DMS53 (cell line): ENCODE data around the gene TSPAN15.

Experiments
- DNase-seq: peaks from one replicate; lab custom pipeline; 2025; lab: John Stamatoyannopoulos, UW

TSPAN15 gene

DNA sequence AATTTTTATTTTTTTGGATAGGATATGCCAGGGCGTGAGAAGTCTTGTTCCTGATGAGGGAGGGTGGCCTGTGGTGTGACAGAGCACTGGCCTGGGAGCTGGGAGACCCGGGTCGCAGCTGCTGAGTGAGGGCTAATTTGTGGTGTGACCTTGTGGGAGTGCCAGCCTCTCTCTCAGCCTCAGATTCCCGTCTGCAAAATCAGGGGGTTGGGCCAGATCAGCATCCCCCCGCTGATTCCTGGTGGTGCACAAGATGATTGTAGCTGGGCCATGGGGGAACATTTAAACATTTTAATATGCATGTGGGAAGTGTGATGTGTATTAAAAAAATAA, 14.9 kb downstream of the TSPAN15 start:
- DNase-seq, result no peak

DNA sequence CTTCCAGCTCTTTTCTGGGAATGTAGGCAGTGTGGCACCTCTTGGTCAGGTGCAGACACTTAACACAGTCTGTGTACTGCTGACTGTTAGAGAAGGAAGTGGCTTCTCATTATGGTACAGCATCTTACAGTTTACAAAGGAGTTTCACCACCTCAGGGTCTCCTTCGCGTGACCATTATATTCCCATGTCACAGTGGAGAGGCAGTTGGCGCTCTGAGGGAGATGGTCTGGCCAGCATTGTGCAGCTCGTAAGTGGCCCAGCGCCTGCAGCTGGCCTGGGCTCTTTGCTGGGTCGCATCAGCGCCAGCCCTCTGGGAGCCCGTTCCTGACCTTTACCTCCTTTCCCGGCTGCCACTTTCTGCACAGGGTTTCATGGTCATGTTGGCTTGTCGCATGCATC, 15.4 kb downstream of the TSPAN15 start:
- no peak for DNase-seq

DNA sequence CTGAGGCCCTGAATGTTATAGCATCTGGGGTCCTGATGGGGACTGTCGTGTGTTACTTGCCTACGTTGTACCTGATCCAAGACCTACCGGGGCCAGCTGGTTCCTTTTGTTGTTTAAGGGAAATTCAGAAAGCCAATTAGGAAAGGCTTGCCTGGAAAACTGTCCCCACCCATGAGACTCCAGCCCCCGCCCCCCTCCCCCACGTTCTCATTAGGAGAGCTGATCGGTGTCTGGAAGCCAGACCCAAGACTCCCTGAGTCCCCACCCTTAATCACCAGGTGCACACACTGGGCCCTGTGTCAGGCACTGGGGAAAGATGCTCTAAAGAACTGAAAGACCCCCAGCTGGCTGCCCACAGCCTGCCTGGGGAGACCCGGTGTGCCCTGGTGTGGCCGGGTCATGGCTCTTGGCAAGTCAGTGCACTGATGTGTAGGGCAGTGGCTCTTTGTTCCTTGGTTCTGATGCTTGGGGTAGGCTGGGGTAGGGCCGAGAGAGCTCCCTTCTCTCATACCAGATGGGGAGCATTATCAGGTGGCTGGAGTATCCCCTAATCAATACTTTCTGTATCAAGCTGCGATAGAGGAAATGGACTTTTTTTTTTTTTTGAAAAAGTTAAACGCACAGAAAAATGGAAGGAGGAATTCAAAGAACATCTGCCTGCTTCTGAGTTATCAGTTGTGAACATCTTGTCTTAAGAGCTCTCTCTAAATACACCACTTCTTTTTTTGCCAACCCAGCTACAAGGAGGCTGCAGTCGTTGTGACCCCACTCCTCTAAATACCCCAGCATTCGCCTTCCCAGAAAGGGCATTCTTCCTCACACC, 16.9 kb downstream of the TSPAN15 start:
- DNase-seq, result no peak

DNA sequence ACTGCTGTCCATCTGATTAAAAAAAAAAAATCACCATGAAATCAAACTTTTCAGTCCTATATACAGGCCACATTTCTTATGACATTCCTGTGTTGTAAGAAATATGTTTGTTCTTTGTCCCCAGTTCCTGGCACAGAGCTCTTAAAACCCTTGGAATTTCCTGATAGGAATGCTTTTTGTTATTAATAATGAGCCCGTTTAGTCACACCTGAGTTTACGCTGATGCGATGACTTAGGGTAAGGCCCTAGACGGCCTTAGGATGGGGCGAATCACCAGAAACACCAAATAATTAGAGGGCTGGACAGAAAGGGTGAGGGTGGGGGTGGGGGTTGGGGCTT, 17.5 kb downstream of the TSPAN15 start:
- DNase-seq, result no peak

DNA sequence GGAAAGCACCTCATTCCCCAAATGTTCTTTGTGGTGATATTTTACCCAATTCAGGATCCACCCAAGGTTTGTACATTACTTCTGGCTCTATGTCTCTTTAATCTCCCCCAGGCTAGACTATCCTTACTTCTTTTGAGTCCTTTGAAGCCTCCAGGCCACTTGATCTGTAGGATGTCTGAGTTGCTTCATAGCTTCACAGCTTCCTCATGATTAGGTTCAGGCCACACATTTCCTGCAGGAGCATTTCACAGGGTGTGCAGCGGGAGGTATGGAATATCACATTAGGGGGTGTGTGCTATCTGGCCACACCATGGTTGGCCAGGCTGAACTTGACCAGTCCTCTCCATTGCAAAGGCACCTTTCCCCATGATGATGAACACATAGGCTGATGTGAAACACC, 18.7 kb downstream of the TSPAN15 start:
- no peak for DNase-seq

DNA sequence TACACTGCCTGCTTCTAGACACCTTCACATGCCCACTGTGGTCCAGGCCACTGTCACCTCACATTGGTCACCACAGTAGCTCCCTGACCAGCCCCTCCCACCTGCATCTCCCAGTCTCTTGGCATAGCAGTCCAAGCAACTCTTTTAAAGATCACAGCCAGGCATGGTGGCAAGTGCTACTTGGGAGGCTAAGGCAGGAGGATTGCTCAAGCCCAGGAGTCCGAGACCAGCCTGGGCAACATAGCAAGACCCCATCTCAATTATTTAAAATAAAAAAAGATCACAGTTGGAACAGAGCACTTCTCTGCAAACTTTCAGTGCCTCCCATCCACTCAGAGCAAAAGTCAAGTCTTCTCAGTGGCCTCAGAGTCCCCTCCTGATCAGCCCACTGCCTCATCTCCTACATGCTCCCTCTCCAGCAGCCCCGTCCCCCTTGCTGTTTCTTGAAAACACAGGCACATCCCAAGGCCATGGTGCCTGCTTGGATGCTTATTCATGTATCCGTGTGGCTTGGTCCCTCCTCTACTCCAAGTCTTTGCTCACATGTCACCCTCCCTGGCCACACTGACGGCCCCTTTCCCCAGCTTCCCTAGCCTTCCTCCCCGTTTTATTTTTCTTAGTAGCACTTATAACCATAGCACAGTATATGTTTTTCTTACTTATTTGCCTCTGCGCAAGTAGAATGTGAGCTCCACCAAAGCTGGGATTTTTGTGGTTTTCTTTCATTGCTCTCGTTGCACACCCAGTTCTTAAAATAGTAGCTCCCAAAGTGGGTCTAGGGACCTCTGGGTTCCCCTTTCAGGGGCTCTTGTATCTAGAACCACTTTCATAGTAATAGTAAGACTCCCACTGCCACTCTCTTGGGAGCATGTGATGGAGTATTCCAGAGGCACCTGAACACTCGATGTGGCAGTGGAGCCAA, 19.5 kb downstream of the TSPAN15 start:
- no peak for DNase-seq

DNA sequence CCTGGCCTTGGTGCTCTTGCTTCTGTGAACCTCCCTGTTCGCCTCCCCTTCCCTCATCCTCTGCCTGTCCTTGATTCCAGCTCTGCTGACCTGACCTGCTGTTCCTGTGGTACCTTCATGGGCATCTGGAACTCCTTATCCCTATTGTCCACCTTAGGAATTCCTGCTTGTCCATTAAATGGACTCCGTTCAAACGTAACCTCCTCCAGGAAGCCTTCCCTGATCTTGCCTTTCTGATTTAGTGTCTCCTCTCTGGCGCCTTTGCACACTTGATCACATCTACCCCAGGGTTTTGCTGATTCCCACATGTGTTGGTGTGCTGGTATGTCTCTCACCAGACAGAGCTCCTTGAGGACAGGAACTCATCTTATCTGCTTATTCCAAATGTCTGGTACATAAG, 20.9 kb downstream of the TSPAN15 start:
- no peak for DNase-seq

DNA sequence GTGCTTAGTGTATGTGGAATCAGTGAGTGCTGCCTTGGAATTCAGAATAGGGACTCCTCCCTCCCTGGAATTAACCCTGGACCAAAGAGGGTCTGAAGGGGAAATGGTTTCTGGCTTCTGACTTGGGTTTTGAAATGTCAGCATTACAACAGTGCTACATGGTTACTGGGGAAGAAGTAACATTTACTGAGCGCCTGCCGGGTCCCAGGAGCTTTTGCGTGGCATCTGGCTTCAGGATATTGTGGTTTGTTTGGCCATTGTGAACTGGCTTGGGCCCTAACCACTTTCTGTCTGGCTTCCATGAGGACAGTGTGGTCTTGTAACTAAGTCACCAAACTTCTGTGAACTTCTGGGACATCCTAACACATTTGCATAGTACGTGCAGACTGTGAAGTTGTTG, 21.3 kb downstream of the TSPAN15 start:
- no peak for DNase-seq

DNA sequence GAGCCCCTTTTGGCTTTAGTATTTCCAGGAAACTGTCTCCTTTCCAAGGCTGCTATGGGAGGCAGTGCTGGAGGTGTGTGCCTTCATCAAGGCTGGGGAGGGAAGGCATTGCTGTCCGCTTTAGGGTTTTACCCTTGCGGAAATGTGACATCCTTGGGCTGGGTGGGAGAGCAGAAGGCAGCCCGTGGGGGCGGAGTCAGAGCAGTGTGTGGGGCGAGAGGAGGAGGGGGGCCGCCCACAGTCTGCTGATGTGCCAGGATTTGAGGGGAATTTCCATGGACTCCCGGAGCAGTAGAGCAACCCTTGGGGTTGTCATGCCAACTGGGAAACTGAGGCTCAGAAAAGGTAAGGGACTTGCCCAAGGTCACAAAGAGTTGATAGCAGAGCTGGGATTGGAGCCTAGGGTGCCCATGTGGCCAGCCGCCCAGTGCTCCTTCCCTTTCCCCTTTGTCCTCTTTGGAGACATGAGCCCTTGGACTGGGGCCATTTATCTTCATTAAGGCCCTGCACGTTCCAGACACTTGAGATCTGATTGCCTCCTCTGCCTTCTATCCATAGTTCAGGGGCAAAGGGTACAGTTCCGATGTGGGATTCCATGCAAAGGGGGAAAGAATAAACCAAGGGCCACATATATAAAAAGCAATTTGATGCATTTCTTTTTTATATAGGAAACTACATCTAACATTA, 22.2 kb downstream of the TSPAN15 start:
- DNase-seq, result no peak

DNA sequence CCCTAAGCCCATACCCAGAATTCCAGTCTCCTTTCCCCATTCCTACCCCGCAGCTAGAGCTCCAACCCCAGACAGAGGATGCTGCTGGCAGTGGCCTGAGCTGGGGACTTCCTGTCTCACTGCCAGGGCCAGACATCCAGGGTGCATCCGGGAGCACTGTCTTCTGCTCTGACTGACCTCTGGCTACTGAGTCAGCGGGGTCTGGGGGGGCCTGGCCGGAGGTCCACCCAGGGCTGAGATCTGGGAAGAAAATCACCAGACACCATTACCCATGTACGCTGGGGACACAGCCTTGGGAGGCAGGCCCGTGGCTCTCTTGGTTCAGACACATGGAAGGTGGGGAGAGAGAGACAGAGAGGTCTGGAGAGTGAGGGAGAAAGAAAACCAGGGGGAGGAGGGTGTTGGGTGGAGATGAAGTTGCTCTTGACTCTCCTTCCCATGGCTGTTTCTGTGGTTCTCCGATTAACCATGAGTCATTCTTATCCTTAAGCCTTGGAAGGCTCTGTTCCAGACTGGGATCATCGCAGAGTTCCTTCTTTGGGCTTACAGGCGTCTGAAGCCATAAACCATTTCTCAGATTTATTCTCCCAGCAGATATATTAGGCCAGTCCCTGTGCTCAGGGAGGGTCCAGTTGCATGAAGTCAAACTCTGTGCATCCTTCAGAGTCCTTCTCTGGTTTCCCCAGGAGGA, 23.6 kb downstream of the TSPAN15 start:
- DNase-seq, result no peak

DNA sequence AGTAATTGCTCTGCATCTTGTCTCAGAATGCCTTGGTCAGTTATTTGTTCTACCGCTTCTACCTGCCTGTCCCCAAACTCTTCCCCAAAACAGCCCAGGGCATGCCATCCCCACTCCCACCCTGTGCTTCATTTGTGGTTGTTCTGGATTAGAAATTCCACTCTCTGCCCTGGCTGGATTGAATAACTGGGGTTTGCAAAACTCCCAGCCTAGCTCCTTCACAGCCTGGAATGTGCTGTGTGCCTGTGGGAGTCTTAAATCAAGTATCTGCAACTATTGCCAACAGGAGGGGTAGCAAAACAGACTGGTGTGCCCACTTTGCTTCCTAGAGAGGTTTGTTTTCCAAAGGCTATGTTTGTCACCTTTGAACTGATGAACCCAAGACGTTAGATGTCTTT, 24.2 kb downstream of the TSPAN15 start:
- no peak for DNase-seq

DNA sequence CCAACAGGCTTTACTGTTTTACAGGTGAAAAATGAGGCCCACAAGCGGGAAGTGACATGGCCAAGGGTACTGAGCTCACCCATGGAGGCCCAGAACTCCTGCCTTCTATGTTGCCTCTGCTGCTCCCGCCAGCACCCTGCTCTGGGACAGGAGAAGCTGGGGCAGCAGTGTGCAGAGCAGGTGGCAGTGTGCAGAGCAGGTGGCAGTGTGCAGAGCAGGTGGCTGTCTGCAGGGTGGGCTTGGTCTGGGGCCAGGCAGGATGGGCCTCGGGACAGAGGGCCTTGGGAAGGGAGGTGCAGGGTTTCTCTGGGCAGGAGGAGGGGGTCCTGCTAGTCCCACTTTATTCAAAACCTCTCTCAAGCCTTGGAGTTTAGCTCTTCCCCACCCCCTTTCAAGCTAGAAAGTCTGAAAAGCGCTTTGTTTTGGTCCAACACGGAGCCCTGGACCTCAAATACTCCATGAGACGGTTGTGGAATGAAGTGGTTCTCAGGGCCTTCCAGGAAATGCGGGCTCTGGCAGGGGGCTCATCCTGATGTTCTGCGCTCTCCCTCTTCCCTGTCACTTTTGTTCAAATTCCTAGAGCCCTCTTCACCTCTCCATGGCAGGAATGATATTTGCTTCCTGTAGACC, 26.8 kb downstream of the TSPAN15 start:
- DNase-seq, result no peak

DNA sequence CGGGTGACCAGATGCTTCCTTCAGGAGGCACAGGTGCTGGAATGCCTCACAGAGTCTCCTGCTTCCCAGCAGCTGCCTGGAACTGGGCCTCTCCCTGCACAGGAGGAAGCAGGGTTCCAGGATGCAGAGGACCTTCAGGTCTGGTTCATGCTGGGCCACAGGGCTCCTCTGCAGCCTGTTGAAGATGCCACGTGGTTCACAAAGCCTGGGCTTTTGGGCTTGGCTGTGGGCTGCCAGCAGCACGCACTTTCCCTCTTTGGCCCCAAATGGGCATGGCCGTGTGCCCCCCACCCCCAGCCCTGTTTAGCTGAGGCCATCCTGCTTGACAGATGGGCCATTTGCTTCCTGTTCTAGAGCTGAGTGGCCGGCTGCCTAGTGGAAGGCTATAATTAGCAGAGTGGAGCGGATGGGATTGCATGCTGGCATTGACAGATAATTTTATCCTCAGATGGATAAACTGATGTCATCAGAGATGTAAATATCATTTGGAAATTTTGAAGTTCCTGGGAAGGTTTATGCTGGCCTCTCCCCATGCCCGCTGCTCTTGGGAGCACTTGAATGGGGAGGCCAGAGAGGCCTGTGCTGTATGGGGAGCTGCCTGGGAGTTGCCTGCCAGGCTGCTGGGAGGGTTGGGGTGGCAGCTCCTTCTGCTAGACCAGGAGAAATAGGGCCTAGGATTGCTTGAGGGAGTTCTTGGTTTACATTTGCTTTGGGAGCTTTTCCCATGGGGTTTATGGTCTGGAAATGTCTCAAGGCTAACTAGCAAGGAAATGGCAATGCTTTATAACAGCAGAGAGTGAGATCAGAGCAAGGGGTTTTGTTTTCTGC, 28.2 kb downstream of the TSPAN15 start:
- peak; percentile 47 for DNase-seq

DNA sequence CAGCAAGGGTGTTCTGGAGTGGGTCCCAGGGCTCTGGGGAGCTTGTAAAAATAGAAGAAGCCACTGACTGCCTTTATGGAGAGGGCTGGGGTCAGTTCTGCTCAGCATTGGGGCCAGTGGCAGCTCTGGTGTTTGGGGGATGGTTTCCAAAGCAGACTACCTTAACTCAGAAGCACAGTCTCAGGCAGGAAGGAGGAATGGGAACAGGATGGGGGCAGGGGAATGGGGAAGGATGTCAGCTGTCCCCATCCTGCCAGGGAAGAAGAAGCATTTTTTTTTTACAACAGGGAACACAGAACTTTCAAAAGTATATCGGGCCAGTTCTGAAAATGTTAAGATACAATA, 28.8 kb downstream of the TSPAN15 start:
- no peak for DNase-seq

DNA sequence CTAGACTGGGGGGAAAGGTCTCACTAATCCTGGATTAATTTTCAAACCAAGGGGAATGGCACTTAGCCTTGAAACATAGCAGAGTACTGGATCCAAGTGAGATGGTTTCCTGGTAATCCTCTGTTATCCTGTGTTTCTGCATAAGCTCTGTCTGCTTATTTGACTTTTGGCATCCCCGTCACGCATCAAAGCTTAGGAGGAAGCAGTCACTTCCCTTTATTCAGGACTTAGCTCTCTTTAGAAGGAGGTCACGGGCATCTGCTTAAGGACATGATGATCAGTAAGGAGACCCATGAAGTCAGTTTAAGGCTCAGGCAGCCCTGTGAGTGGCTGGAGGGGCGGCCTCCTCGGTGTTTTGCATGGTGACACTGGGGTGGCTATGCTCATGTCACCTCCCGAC, 30.0 kb downstream of the TSPAN15 start:
- DNase-seq, result peak; percentile 65

DNA sequence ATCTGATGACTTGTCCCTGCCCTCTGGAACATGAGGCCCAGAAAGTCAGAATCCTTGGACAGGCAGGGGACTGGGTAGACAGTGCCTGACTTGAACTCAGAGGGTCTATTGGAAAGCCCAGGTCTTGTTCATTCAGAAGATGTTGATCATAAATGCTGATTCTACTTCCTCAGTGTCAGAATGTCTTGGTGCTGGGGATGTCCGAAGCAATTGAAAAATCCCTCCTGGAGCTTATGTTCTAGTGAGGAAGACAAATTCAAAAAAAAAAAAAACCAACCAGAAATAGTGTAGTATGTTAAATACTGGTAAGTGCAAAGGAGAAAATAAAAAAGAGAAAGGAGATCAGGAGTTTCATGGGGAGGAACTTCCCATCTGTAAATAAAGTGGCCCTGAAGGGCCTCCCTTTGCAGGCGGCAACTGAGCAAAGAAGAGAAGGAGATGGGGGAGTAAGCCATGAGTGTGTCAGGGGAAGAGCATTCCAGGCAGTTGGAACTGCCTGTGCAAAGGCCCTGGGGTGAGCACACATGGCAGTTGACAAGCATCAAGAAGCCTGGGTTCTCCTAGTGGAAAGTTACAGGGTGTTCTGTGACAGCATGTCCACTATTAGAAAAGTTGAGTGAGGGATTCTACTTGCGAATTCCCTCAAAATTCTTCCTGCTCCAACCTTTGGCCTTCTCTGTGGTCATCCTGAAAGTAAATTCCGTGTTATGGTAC, 30.7 kb downstream of the TSPAN15 start:
- DNase-seq, result no peak

DNA sequence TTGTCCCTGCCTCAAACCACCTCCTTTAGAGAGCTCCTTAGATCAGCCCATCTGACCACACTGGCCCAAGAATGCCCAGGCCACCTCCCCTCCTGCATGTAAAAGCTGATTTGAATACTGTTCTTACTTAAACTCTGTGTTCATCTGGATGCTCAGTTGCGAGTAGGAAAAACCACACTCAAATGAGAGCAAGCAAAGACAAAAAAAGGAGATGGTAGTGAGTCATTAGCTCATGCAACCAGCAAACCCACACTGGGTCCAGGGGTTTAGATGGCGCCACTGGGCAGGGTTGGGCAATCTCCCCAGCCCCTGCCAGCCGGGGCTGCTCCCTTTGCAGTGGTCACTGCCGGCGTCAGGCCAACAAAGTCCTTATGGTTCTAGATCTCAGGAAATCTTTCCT, 32.7 kb downstream of the TSPAN15 start:
- no peak for DNase-seq

DNA sequence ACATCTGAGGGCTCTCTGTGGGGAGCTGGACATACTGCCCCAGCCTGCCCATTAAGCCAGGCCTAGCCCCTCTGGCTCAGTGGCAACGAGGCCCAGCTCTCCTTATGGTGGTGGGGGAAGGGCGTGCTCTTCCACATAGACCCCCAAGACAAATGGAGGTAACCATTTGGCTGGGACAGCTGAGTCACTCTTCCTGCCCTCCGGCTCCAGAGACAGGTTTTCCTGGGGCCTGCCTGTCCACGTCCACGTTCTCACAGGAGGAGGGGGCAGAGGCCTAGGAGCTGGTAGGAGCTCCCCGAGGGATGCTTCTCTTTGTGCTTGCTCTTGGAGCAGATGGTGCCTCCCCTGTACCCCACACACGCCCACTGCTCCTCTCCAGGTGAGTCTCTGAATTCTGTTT, 33.5 kb downstream of the TSPAN15 start:
- DNase-seq, result no peak

DNA sequence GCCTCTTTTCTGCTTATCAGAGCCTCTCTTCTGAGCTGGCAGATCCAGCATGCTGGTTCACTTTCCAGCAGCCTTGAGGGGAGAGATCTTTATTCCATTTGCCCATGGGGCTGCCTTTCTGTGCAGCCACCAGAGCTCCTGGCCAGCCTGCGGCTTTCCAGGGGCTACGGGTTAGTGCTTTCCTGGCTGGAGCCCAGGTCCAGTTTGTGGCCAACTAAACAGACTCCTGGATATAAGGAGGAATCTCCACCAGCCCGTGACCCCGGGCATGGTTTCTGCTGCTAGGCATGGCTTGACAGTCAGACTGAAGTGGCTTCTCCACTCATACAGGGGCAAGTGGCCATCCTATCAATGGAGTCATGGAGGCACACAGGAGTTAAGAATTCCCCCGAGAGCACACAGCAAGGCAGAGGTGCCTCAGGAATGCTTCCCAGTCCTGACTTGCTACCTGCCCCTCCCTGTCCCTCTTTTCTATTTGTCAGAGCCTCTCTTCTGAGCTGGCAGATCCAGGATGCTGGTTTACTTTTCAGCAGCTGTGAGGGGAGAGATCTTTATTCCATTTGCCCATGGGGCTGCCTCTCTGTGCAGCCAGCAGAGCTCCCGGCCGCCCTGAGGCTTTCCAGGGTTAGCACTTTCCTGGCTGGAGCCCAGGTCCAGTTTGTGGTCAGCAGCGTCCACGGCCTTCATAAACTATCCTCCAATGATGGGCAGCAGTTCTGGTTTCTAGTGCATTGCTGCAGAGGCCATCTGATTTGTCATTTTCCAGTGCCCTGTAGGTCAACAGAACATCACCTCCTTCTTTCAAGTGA, 35.9 kb downstream of the TSPAN15 start:
- DNase-seq, result no peak
